Activated effector memory CD4-positive, alpha-beta T cell treated with anti-CD3 and anti-CD28 coated beads, Interleukin-2, amount 50 U/mL, for 16 hours (primary cell): ENCODE results near the gene PAPSS2.

Experiments
- DNase-seq: peaks from one replicate; pipeline ENCODE4 v3.0.0-alpha.2; 2020

Gene PAPSS2

DNA sequence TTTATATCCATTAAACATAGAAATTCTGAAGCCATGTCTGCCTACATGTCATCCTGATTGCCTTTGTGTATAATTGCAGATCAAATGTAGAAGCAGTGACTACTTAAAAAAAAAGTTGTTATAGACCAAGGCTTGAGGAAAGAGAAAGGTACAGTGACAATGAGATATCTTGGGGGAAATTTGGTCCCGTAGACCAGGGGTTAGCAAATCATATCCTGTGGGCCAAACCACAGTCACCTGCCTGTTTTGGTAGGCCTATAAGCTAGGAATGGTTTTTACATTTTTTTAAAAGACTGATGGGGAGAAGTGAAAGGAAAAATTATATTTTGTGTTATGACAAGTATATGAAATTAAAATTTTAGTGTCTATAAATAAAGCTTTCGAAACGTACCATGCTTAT lies 12.9 kb downstream of the PAPSS2 start:
- DNase-seq, result no peak

DNA sequence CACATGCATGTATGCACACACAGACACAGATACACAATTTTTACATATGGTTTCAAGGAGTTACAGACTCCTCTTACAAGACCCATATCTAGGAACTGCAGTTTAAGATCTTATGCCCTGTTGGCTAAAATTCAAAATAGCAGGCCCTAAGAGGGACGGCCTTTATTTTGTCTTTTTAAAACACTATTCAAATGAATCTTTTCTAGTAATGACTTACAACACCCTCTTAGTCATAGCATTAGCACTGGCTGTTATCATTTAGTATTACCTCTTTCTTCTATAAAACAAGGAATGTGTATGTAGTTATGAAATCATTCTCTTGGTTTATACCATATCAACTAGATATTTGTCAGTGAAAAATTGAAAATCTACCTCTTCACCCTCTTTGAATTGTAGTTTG lies 15.3 kb downstream of the PAPSS2 start:
- DNase-seq, result no peak

DNA sequence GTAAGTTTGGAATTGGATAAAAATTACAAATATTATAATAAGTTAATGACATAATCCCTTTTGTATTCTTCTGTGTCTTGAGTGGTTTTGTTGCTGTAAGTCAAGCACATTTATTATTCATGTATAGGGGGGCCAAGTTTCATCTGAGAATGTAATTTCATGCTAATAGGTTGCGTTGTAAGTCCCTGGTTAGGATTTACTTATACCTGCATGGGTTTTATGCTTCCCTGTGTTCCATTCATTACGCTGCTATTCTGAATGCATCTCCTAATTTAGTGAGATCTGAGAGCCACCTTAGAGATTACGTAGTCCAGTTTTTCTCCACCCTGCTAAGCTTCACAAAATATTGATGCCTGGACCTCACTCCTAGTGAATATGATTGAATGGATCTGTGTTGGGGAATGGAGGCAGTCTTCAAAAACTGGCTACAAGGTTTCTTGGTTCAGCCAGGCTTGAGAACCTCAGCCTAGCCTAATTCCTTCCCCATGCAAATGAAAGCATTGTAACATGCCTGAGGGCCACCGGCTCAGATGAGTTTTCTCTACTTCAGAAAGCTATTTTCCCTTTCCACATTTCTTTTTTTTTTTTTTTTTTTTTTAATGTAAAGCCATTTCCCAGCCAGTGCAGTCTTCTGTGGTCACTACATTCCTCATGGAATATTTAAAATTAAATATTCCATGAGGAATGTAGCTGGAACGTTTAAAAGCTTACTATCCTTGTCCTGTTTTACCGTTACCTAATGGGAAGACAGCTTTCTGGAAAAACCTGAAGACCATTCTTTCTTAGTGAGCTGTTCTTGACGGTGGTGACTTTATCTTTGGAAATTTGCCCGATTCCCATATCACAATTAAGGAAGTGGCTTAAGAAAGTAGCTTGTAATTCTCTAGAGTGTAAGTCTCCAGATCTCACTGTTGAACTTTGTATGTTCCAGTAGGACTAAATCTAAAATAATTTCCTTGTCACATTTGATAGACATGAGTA lies 16.0 kb downstream of the PAPSS2 start:
- no peak for DNase-seq

DNA sequence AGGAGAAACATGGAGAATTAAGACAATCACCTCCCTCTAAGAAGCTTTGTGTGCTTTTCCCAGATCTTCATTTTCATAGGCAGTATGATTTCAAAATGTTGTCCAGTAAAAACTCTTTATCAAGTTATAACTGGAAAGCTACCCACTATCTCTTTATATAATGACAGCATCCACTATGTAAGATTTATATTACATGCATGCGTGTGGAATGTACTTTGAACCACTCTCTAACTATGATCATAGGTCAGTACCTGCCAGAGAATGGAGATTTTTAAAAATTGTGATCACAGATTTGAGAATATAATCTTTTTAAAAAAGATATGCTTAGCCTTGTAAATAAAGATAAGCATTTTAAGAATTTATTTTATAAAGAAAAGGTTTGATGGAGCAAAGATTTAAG lies 17.9 kb downstream of the PAPSS2 start:
- no peak for DNase-seq

DNA sequence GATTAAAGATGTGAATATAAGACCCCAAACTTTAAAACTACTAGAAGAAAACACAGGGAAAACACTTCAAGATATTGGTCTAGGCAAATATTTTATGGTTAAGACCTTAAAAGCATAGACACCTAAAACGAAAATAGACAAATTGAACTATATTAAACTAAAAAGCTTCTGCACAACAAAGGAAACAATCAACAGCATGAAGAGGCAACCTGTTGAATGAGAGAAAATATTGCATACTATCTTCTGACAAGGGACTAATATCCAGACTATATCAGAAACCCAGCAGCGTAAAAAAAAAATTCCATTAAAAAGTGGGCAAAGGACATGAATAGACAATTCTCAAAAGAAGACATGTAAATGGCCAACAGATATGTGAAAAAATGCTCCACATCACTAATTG lies 18.6 kb downstream of the PAPSS2 start:
- DNase-seq, result no peak

DNA sequence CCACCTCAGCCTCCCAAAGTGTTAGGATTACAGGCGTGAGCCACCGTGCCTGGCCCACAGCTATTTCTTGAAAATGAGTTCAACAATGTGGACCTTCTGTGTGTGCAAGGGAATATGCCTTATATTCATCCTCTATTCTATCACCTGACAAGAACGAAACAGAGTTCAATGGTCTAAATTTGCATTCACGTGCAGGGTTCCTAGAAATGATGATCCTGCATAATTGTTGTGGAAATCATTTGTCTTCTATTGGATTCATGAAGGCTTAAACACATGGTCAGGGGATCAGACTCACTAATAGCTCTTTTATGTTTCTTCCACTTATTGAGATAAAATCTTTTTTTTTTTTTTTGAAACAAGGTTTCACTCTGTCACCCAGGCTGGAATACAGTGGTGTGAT lies 23.7 kb downstream of the PAPSS2 start:
- DNase-seq, result no peak

DNA sequence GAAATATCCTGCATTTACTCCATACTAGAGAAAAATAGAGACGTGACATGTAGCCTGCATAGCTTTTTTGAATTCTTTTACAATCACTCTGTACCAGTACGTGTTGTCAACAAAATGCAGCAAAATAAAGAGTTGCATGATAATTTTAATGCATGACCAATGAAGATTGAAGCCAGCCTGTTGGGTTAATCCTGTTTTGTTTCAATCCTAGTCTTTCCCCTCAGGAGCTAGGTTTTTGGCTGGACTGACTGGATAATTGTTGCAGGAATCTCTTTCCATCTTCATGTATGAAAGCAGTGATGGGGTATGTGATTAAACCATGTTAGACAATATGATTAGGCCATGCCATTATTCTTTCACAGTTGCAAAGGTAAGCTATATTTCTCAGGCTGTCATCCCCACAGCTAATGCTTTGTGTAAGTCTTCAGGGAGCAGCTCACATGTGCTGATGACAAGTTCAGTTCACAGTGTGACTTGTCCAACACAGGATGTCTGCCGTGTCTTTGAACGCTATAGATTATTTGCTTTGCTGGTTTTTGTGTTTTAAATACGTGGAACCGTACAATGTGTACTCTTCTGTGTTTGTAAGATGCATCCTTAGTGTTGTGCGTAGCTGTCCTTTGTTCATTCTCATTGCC lies 24.4 kb downstream of the PAPSS2 start:
- no peak for DNase-seq

DNA sequence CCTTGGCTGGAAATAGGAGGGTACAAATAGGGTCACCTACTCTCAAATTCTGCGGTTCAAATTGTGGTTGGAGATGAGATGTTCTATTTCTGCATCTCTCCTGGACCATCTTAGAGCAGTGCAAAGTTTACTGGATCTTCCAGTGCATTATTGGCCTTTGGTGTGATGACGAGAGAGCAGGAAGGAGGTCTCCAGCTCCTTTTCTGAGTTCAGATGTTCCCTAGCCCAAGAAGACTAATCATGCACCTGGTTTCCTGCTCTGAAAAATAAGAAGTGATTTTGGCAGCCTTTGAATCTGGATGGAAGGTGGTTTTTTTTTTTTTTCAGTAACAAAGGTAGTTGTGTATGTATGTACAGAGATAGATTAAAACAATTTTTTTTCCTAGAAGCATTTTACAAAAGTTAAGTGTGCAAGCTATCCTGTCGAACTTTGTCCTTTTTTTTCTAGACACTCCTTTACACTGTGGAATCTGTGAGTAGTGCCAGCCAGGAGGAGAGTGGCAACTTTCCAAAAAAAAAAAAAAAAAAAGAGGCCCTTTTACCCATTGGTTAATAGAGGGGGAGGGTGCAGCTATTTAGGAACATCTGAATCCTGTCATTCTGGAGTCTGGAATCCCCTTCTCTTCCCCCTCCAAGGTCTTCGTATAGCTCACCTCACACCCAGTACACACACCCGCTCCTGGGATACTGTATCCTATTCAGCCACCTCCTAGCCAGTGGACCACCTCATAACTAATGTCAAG lies 26.3 kb downstream of the PAPSS2 start:
- DNase-seq, result no peak

DNA sequence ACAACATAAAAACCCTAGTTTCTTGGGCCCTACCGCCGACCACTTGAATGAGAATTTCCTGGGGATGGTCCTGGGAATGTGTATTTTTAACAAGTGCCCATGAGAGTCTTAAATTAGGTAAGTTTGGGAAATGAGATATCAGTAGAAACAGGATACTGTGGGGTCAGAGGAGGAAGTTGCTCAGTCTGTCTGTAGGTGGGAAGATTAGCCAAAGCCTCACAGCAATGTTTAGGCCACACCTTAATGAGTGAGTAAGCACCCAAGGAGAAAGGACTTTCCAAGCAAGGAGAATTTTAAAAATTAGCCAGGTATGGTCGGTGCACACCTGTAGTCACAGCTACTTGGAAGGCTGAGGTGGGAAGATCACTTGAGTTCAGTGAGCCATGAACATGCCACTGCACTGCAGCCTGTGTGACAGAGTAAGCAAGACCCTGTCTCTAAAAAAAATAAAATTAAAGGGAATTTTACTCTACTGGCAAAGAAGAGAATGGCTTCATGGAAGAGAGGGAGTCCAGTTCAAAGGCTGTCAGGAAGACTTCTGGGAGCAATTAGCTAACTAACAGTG lies 31.9 kb downstream of the PAPSS2 start:
- DNase-seq, result no peak

DNA sequence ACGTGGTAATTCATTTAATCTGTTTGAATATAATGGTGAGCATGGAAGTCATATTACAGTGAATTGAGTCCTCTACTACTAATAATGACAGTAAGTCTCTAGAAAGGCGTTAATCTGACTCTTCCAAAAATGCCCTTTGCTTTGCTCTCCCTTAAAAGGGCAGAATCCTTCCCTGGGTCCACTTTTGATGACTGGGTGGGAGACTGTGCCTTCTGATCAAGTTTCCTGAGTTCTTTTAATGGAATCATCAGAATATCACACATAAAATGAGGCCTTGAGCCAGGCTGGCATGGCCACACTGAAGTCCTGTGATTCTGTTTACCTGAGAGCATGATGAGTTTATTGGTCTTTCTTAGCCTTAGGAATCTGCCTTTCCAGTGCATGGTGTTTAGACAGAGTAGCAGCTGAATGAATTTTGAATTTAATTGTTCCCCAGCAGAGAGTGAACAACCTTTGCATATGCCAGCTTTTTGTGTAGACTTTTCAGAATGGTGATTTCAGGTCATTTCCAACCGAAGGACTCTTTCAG lies 33.3 kb downstream of the PAPSS2 start:
- no peak for DNase-seq

DNA sequence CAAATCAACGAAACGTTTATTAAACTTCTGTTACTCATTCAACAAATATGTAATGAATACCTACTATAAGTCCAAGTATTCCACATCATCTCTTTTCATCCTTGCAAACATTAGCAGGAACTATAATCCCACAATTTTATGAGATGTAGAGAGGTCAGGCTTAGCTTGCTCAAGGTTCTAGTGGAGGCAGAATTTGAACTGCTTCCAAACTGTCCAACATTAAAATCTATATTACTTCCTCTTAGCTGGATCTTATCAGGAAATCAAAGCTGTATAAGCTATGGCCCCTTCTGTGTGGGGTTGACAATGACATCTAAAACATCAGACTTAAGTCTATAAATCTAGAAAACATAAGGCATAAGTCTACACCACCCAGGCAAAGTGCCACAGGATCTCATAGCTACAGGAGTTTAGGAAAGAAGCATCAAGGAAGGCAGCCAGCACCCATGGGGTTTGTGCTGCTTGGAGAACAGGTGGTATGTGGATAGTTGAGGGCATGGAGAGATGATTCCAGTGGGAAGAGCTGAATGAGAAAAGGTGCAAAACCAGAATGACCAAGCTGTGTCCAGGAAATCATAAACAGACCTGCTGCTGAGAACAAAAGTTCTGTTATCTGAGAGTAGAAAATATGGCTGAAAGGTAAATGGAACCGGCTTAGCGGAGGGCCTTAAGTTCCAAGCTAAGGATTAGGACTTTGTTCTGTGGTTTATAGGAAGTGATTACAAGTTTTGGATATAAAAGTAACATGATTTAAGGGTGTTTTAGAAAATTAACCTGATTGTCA lies 34.5 kb downstream of the PAPSS2 start:
- DNase-seq, result no peak

DNA sequence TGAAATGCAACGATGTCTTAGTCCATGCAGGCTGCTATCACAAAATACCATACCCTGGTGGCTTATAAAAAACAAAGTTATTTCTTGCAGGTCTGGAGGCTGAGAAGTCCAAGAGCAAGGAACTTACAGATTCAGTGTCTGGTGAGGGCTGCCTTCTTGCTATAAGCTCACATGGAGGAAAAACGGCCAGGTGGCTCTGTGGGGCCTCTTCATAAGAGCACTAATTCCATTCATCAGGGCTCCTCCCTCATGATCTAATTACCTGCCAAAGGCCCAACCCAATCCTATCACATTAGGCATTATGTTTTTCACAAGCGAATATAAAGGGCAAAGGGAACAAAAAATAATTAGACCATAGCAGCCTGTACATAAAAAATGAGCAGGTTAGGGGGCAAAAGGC lies 35.4 kb downstream of the PAPSS2 start:
- no peak for DNase-seq

DNA sequence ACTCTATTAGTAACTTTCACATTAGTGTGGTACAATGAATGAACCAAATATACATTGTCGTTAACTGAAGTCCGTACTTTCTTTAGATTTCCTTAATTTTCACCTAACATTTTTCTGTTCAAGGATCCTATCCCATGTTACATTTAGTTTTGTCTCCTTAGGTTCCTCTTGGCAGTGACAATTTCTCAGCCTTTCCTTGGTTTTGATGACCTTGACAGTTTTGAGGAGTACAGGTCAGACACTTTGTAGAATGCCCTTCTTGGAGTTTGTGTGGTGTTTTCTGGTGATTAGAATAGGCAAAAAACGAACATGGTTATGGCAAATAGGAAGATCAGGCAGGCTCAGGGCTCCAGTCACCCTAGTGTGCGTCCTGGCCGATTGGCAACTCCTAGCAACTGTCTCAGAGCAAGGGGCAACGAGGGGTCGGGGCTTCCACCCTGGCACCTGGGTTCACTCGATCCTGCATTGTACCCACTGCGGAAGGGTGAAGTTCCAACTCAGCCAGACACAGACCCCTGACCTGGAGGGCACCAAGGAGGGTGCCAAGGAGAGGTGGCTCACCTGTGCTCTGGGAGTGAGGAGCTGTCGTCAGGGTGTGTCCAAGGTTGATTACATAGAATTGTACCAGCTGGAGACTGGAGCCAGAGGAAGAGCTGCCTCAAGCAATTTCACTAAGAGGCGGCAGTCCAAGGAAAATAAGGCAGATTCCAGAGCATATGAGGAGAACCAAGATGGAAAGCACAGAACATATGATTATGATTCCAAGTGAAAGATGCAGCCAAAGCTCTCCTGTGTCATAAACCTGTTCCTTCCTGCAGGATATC lies 37.5 kb downstream of the PAPSS2 start:
- DNase-seq, result no peak

DNA sequence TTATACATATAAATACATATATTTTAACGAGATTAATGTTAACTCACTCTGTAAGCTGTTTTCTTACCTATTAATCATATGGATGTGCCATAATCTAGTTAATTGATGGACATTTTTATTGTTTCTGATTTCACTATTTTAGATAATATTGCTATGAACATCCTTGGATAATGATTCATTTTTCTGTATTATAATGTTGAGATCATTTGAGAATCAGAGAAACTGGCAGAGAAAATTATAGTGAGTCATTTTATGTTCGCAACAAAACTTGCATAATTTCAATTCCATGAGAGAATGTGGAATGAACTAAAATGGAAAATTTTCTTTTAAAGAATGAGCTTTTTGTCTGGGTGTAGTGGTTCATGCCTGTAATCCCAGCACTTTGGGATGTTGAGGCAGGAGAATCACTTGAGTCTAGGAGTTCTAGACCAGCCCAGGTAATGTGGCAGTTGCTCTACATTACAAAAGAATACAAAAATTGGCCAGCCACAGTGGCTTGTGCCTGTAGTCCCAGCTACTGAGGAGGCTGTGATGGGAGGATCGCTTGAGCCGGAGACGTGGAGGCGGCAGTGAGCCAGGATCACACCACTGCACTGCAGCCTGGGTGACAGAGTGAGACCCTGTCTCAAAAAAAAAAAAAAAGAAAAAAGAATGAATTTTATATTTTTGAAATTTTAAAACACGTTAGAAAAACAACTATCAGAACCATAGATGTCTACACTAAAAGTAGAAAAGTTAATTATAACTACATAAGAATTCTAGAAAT lies 40.5 kb downstream of the PAPSS2 start:
- DNase-seq, result no peak

DNA sequence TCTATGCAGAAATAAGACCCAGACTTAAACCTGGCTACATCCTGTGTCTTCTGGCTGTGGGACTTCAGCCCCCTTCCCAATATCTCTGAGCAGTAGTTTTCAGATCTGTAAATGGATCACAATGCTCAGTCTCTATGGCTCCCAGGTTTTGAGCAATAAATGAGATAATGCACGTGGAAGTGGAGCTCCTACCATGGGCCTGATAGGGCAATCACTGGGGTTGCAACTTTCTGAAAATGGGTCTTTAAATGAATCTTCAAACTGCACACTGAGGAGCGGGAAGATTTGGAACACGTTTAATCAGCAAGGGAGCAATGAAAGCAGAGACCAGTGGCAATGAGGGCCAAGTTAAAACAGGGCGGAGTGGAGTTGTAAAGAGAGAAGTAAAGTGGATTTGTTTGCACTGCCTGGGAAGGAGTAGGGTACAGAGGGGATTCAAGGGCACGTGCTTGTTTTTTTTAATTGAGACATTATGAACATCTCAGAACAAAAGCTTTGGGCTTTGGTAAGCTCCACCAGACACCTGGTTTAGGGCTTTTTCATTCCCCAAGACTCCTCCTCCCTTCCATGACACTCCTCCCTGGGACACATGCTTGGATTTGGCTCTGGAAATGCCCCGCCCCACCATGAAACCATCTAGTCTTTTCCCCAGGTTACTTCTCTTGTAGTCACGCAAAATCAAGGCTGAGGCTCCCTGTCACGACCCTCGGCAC lies 42.7 kb downstream of the PAPSS2 start:
- DNase-seq, result no peak

DNA sequence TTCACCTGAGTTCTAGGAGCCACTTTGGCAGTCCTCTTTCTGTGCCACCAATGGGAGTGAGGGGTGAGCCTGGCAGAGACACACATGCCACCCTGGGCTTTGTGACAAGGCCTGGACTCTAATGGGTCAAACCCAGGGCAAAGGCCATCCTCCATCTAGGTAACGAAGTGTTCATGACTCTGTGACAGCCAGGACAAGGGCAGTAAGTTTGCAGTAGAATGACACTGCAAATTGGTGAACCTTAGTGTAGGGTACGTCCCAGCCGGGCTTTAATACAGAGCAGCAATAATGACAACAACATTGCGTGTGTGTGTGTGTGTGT lies 43.3 kb downstream of the PAPSS2 start:
- DNase-seq, result no peak

DNA sequence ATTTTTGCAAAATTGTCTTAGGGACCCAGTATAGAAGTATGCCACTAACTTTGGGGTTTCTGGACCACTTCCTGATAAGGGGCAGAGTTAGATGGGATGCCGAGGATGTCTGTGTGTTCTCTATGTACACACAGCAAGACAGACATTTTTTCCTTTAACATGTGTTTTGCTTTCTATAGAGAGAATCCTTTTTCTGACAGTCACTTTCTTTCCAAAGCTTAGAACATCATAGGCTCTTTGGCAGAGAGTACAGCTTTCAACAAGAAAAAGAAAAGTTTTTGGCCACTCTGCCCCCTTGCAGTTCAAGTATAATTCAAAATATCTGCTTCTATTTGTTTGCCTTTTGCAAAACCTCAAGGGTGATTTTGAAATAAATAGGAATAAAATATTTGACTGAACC lies 44.1 kb downstream of the PAPSS2 start:
- DNase-seq, result no peak

DNA sequence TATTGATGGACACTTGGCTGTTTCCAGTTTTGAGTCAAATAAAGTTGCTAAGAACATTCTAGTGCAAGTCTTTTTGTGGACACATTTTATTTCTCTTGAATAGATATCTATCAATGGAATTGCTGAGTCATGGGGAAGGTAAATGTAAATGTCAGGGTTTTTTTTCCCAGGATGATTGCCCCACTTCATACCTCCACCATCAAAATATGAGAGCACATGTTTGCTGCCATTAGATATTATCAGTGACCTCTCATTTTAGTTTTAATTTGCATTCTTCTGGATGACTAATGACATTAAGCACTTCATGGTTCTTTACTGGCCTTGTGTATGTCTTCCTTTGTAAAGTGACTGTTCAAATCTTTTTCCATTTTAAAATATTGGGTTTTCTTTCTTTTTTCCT lies 45.7 kb downstream of the PAPSS2 start:
- DNase-seq, result no peak

DNA sequence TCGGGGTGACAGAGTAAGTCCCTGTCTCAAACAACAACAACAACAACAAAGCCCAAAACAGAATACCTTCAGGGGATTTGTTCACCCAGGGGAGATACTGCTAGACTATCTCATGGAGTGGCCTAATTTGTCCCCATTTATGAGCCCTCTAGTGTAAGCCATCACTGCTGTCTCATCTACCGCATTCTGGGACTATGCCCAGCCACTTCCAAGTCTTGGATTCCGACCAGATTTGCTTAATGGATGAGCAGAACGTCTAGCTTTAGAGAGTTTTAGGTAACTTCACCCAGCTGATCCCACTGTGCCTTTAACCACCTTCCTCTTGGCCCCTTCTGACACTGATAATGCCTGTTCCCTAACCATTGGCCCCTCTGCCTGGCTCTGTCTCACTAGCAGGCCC lies 47.1 kb downstream of the PAPSS2 start:
- no peak for DNase-seq

DNA sequence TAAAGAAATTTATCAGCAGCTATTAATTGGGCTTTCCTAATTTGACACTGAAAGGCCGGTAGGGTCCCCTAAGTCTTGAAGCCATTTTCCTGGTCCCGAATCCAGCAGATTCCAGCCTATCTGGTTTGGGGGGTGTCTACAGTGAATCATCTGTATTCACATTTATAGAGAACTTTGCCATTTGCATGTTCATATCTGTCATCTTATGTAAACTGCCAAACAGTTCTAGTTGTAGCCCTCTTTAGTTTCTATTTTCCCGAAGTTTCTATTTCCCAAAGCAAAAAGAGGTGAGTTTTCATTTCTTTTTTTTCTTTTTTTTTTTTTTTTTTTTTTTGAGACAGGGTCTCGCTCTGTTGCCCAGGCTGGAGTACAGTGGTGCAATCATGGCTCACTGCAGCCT lies 47.6 kb downstream of the PAPSS2 start:
- DNase-seq, result no peak
